ENCODE data around the gene CGB8.

DNA sequence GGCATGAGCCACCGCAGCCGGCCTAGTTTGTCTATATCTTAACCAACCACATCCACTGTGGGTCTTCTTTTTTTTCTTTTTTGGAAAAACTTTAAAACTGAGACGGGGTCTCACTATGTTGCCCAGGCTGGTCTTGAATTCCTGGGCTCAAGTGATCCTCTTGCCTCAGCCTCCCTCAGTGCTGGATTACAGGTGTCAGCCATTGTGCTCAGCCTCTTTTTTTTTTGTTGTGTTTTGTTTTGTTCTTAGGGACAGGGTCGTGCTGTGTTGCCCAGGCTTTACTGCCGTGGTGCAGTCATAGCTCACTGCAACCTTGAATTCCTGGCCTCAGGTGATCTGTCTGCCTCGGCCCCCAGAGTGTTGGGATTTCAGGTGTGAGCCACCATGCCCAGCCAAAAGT is 43.8 kb upstream of the CGB8 start:
- TF ChIP-seq, protein P1, sequence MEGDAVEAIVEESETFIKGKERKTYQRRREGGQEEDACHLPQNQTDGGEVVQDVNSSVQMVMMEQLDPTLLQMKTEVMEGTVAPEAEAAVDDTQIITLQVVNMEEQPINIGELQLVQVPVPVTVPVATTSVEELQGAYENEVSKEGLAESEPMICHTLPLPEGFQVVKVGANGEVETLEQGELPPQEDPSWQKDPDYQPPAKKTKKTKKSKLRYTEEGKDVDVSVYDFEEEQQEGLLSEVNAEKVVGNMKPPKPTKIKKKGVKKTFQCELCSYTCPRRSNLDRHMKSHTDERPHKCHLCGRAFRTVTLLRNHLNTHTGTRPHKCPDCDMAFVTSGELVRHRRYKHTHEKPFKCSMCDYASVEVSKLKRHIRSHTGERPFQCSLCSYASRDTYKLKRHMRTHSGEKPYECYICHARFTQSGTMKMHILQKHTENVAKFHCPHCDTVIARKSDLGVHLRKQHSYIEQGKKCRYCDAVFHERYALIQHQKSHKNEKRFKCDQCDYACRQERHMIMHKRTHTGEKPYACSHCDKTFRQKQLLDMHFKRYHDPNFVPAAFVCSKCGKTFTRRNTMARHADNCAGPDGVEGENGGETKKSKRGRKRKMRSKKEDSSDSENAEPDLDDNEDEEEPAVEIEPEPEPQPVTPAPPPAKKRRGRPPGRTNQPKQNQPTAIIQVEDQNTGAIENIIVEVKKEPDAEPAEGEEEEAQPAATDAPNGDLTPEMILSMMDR (IDR thresholded peaks at IDR 0.05), result no peak
- TF ChIP-seq SIN3A (IDR thresholded peaks at IDR 0.05; ENCODE audit: borderline replicate concordance, insufficient read depth, low read depth, low read length) (no peak), POLR2AphosphoS5 (IDR thresholded peaks at IDR 0.05; ENCODE audit: low read depth, low read length) (no peak)
- TF ChIP-seq, protein P2, sequence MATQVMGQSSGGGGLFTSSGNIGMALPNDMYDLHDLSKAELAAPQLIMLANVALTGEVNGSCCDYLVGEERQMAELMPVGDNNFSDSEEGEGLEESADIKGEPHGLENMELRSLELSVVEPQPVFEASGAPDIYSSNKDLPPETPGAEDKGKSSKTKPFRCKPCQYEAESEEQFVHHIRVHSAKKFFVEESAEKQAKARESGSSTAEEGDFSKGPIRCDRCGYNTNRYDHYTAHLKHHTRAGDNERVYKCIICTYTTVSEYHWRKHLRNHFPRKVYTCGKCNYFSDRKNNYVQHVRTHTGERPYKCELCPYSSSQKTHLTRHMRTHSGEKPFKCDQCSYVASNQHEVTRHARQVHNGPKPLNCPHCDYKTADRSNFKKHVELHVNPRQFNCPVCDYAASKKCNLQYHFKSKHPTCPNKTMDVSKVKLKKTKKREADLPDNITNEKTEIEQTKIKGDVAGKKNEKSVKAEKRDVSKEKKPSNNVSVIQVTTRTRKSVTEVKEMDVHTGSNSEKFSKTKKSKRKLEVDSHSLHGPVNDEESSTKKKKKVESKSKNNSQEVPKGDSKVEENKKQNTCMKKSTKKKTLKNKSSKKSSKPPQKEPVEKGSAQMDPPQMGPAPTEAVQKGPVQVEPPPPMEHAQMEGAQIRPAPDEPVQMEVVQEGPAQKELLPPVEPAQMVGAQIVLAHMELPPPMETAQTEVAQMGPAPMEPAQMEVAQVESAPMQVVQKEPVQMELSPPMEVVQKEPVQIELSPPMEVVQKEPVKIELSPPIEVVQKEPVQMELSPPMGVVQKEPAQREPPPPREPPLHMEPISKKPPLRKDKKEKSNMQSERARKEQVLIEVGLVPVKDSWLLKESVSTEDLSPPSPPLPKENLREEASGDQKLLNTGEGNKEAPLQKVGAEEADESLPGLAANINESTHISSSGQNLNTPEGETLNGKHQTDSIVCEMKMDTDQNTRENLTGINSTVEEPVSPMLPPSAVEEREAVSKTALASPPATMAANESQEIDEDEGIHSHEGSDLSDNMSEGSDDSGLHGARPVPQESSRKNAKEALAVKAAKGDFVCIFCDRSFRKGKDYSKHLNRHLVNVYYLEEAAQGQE (IDR thresholded peaks at IDR 0.05; ENCODE audit: insufficient read depth in 1 of 2, low read depth in 2 of 2, low read length in 1 of 2), result no peak
